Mesendoderm (in vitro differentiated cells): ENCODE data around the gene BARHL2.

Experiments used
- DNase-seq: peaks from one replicate; pipeline ENCODE4 v3.0.0; 2013
- H2AK5ac ChIP-seq: 2 replicates; pipeline ENCODE4 v1.6.1; 2013; ENCODE audit warnings: low read length, inconsistent platforms
- H2BK120ac ChIP-seq: 2 replicates; pipeline ENCODE4 v1.6.1; 2013; ENCODE audit warnings: low read depth, mild to moderate bottlenecking, low read length, moderate library complexity, mixed read lengths
- H2BK15ac ChIP-seq: replicated peaks from 2 replicates; pipeline ENCODE4 v1.6.1; 2013; ENCODE audit warnings: low read depth, mild to moderate bottlenecking, moderate library complexity
- H2BK5ac ChIP-seq: 2 replicates; pipeline ENCODE4 v1.6.1; 2013; ENCODE audit warnings: low read length, inconsistent platforms
- H3K18ac ChIP-seq: 2 replicates; pipeline ENCODE4 v1.6.1; 2013; ENCODE audit warnings: mild to moderate bottlenecking, low read length, mixed read lengths
- H3K23ac ChIP-seq: one replicate; pipeline ENCODE4 v1.6.1; 2013; ENCODE audit warnings: low read length
- H3K27ac ChIP-seq: 2 replicates; pipeline ENCODE4 v1.5.1; 2013; ENCODE audit warnings: low read depth, mild to moderate bottlenecking, inconsistent platforms, low read length, moderate library complexity
- H3K27me3 ChIP-seq: 2 replicates; pipeline ENCODE4 v1.6.1; 2013; ENCODE audit warnings: low read length, control low read depth, mild to moderate bottlenecking, inconsistent platforms; ENCODE audit not compliant: insufficient read depth, poor library complexity
- H3K36me3 ChIP-seq: 2 replicates; pipeline ENCODE4 v1.6.1; 2013; ENCODE audit warnings: low read length, inconsistent platforms; ENCODE audit not compliant: control insufficient read depth, insufficient read depth
- H3K4ac ChIP-seq: one replicate; pipeline ENCODE4 v1.6.1; 2013; ENCODE audit warnings: low read depth, mild to moderate bottlenecking, low read length, moderate library complexity
- H3K4me1 ChIP-seq: 2 replicates; pipeline ENCODE4 v1.6.1; 2013; ENCODE audit warnings: low read depth, low read length, inconsistent platforms; ENCODE audit not compliant: control insufficient read depth
- H3K4me2 ChIP-seq: 2 replicates; pipeline ENCODE4 v1.6.1; 2013; ENCODE audit warnings: low read length
- H3K4me3 ChIP-seq: 2 replicates; pipeline ENCODE4 v1.5.1; 2013; ENCODE audit warnings: mild to moderate bottlenecking, low read length
- H3K56ac ChIP-seq: one replicate; pipeline ENCODE4 v1.6.1; 2013; ENCODE audit warnings: low read length
- H3K79me1 ChIP-seq: 2 replicates; pipeline ENCODE4 v1.6.1; 2013; ENCODE audit warnings: low read length, inconsistent platforms
- H3K79me2 ChIP-seq: 2 replicates; pipeline ENCODE4 v1.6.1; 2013; ENCODE audit warnings: mild to moderate bottlenecking, low read length; ENCODE audit not compliant: control insufficient read depth, insufficient read depth
- H3K9ac ChIP-seq: 2 replicates; pipeline ENCODE4 v1.6.1; 2013; ENCODE audit warnings: low read length, inconsistent platforms
- H4K5ac ChIP-seq: one replicate; pipeline ENCODE4 v1.6.1; 2013; ENCODE audit warnings: low read length
- H4K8ac ChIP-seq: one replicate; pipeline ENCODE4 v1.6.1; 2013; ENCODE audit warnings: low read depth, mild to moderate bottlenecking, control low read depth, low read length, moderate library complexity
- WGBS: extraction: QIAGEN DNeasy Blood & Tissue Kit; methylation state at CpG from one replicate; pipeline ENCODE4 v1.1.7; 2013; ENCODE audit warnings: low lambda C conversion rate, missing lambda C conversion rate; ENCODE audit not compliant: insufficient coverage; ENCODE audit errors: extremely low coverage; 5-methylcytosine and 5-hydroxymethylcytosine counted together

BARHL2 gene

DNA sequence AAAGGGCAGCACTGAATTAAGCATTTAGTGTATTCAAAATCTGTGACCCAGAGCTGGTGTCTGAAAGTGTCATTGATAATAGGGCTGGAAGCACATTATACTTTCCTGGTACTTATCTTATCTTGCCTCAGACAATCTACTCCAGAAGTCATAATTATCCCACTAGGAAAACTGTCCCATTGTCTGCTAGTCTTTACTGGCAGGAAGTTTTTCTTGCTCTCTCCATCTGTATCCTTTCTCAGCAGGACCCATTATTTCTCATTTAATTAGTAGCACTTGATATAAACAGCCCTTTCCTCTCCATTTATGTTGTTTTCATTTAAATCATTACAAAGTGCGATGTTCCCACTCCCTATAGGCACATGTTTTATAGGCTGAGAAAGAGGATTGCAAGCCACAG is 36.5 kb upstream of the BARHL2 start:
- H3K4ac ChIP-seq = no peak overlapping the region
- H3K4me1 ChIP-seq = peaks cover 2% of the 10 kb centered on the region
- H4K5ac ChIP-seq = no peak overlapping the region
- WGBS = no CpG with 5 or more reads among the region's 1 CpG
- no peak overlapping the region for H2BK15ac ChIP-seq
- H3K27ac ChIP-seq = no peak overlapping the region
- no peaks in the 10 kb centered on the region for H3K36me3 ChIP-seq
- H4K8ac ChIP-seq = no peak overlapping the region
- no peak overlapping the region for H3K4me3 ChIP-seq
- H2BK5ac ChIP-seq = no peak overlapping the region
- no peak overlapping the region for H2BK120ac ChIP-seq
- H3K9ac ChIP-seq = no peak overlapping the region
- no peak overlapping the region for H3K18ac ChIP-seq
- H2AK5ac ChIP-seq = no peak overlapping the region
- H3K79me2 ChIP-seq = no peaks in the 10 kb centered on the region
- DNase-seq = peak; percentile 63
- no peaks in the 10 kb centered on the region for H3K79me1 ChIP-seq
- no peak overlapping the region for H3K56ac ChIP-seq
- H3K23ac ChIP-seq = no peak overlapping the region
- no peaks in the 10 kb centered on the region for H3K27me3 ChIP-seq
- H3K4me2 ChIP-seq = no peak overlapping the region

DNA sequence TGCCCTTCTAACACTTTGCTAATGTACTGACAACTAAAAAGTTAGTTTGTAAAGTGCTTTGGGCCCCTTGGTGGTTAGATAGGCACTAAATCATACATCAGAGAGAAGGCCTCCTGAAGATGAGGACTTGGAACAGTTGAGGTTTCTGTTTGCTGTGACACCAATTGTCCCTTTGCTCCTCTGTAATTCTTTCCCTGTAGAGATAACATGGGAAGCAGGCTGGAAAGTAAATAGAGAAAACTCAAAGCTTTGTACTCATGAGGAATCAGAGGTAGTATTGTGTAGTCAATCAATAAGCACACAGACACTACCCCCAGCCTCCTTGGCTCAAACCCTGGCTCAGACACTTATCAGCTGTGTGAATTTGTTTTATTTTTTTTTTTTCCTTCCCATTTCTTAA is 31.6 kb upstream of the BARHL2 start:
- Histone ChIP-seq H3K23ac (no peak overlapping the region), H3K4me3 (no peak overlapping the region), H3K18ac (no peak overlapping the region), H3K9ac (no peak overlapping the region), H2BK15ac (no peak overlapping the region), H4K8ac (no peak overlapping the region), H3K36me3 (no peaks in the 10 kb centered on the region), H3K79me2 (no peaks in the 10 kb centered on the region), H3K27me3 (no peaks in the 10 kb centered on the region), H4K5ac (no peak overlapping the region), H3K4ac (no peak overlapping the region), H3K56ac (no peak overlapping the region), H2AK5ac (no peak overlapping the region), H2BK5ac (no peak overlapping the region), H2BK120ac (no peak overlapping the region), H3K4me1 (peaks cover 2% of the 10 kb centered on the region), H3K79me1 (no peaks in the 10 kb centered on the region), H3K27ac (no peak overlapping the region), H3K4me2 (no peak overlapping the region)
- DNase-seq = peak; percentile 37

DNA sequence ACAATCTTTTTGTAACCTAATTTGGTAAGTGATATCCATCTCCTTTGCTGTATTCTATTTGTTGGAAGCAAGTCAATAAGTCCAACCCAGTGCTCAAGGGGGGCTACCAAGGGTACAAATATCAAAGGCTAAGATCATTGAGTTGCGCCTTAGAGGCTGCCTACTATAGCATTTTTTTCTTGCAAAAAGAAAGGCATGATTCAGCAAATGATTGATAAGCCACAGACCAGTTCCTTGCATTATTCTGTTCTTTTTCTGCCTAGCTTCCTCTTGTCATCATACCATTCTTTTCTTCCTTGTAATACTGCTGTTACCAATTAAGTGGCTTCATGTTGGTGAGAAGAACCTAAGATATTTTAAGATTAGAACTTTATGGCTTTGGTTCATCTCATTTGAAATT is 29.8 kb upstream of the BARHL2 start:
- no peak overlapping the region for H3K4ac ChIP-seq
- H3K18ac ChIP-seq = no peak overlapping the region
- no CpG with 5 or more reads among the region's 1 CpG for WGBS
- H3K36me3 ChIP-seq = no peaks in the 10 kb centered on the region
- no peak overlapping the region for H4K8ac ChIP-seq
- no peak overlapping the region for H3K4me2 ChIP-seq
- H3K23ac ChIP-seq = no peak overlapping the region
- no peaks in the 10 kb centered on the region for H3K79me2 ChIP-seq
- H2BK5ac ChIP-seq = no peak overlapping the region
- H3K27ac ChIP-seq = no peak overlapping the region
- H3K27me3 ChIP-seq = no peaks in the 10 kb centered on the region
- H2AK5ac ChIP-seq = no peak overlapping the region
- no peak overlapping the region for H4K5ac ChIP-seq
- H2BK120ac ChIP-seq = no peak overlapping the region
- H3K4me3 ChIP-seq = no peak overlapping the region
- no peak for DNase-seq
- H2BK15ac ChIP-seq = no peak overlapping the region
- H3K56ac ChIP-seq = no peak overlapping the region
- H3K4me1 ChIP-seq = no peaks in the 10 kb centered on the region
- H3K79me1 ChIP-seq = no peaks in the 10 kb centered on the region
- H3K9ac ChIP-seq = no peak overlapping the region

- Histone ChIP-seq H3K9ac (no peak overlapping the region), H4K8ac (no peak overlapping the region), H3K27ac (no peak overlapping the region), H2BK15ac (no peak overlapping the region), H3K79me1 (no peaks in the 10 kb centered on the region), H3K36me3 (no peaks in the 10 kb centered on the region), H4K5ac (no peak overlapping the region), H3K18ac (no peak overlapping the region), H3K4me2 (no peak overlapping the region), H3K27me3 (no peaks in the 10 kb centered on the region), H3K79me2 (no peaks in the 10 kb centered on the region), H2BK120ac (no peak overlapping the region), H3K4me3 (no peak overlapping the region), H3K56ac (no peak overlapping the region), H3K23ac (no peak overlapping the region), H2AK5ac (no peak overlapping the region), H2BK5ac (no peak overlapping the region), H3K4me1 (no peaks in the 10 kb centered on the region), H3K4ac (no peak overlapping the region)
- no CpG with 5 or more reads among the region's 2 CpGs for WGBS
- no peak for DNase-seq
These were observed 28.9 kb upstream of the BARHL2 start for GRCh38 chr1:90745972-90746371.

GRCh38 chr1:90732136-90732535 is 15.0 kb upstream of the BARHL2 start:
- no peak overlapping the region for H3K4me3 ChIP-seq
- H3K4ac ChIP-seq = no peak overlapping the region
- no peak overlapping the region for H4K8ac ChIP-seq
- H2BK120ac ChIP-seq = no peak overlapping the region
- H3K18ac ChIP-seq = no peak overlapping the region
- no peak overlapping the region for H3K56ac ChIP-seq
- no peak for DNase-seq
- H3K27ac ChIP-seq = no peak overlapping the region
- no peaks in the 10 kb centered on the region for H3K79me2 ChIP-seq
- H4K5ac ChIP-seq = no peak overlapping the region
- H3K23ac ChIP-seq = no peak overlapping the region
- no peaks in the 10 kb centered on the region for H3K79me1 ChIP-seq
- H2BK15ac ChIP-seq = no peak overlapping the region
- peaks cover 4% of the 10 kb centered on the region for H3K4me1 ChIP-seq
- no peaks in the 10 kb centered on the region for H3K36me3 ChIP-seq
- H2BK5ac ChIP-seq = no peak overlapping the region
- no peak overlapping the region for H3K4me2 ChIP-seq
- H2AK5ac ChIP-seq = no peak overlapping the region
- H3K9ac ChIP-seq = no peak overlapping the region
- WGBS = no CpG with 5 or more reads among the region's 3 CpGs
- H3K27me3 ChIP-seq = peaks cover 48% of the 10 kb centered on the region

- Histone ChIP-seq H2BK5ac (no peak overlapping the region), H3K4me3 (no peak overlapping the region), H2BK15ac (no peak overlapping the region), H3K4me1 (peaks cover 4% of the 10 kb centered on the region), H3K79me1 (no peaks in the 10 kb centered on the region), H3K4me2 (no peak overlapping the region), H3K36me3 (no peaks in the 10 kb centered on the region), H3K27ac (no peak overlapping the region), H2BK120ac (no peak overlapping the region), H3K18ac (no peak overlapping the region), H3K56ac (no peak overlapping the region), H3K27me3 (peaks cover 53% of the 10 kb centered on the region), H3K4ac (no peak overlapping the region), H2AK5ac (no peak overlapping the region), H3K23ac (no peak overlapping the region), H3K79me2 (no peaks in the 10 kb centered on the region), H4K8ac (no peak overlapping the region), H4K5ac (no peak overlapping the region), H3K9ac (no peak overlapping the region)
- DNase-seq = no peak
- no CpG with 5 or more reads among the region's 6 CpGs for WGBS
These were observed 14.4 kb upstream of the BARHL2 start for GRCh38 chr1:90731382-90732050.
